ENCODE measurements around the gene OPRD1.

- TF ChIP-seq, protein P1, sequence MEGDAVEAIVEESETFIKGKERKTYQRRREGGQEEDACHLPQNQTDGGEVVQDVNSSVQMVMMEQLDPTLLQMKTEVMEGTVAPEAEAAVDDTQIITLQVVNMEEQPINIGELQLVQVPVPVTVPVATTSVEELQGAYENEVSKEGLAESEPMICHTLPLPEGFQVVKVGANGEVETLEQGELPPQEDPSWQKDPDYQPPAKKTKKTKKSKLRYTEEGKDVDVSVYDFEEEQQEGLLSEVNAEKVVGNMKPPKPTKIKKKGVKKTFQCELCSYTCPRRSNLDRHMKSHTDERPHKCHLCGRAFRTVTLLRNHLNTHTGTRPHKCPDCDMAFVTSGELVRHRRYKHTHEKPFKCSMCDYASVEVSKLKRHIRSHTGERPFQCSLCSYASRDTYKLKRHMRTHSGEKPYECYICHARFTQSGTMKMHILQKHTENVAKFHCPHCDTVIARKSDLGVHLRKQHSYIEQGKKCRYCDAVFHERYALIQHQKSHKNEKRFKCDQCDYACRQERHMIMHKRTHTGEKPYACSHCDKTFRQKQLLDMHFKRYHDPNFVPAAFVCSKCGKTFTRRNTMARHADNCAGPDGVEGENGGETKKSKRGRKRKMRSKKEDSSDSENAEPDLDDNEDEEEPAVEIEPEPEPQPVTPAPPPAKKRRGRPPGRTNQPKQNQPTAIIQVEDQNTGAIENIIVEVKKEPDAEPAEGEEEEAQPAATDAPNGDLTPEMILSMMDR (IDR thresholded peaks at IDR 0.05): no peak
- TF ChIP-seq POLR2A (IDR thresholded peaks at IDR 0.05; ENCODE audit: low read depth): no peak
- TF ChIP-seq POLR2AphosphoS5 (IDR thresholded peaks at IDR 0.05): no peak
- TF ChIP-seq EP300 (IDR thresholded peaks at IDR 0.05): no peak
Observed at GRCh38 chr1:28885977-28886730, 74.2 kb downstream of the OPRD1 start.

Data from esophagus muscularis mucosa (tissue), 4 donors.